Osteoblast (primary cell): ENCODE measurements around the gene BCAS3. TPM values are rescaled to one million over a fixed set of nuclear protein-coding genes. Genes with fewer than 3 reads are reported as not detected.
A peak's percentile ranks its signal among the peaks of the same experiment; 100 is the strongest.

ENCODE experiments used
- DNase-seq: peaks from one replicate; pipeline ENCODE4 v3.0.0; 2011; ENCODE audit warnings: low spot score, mixed read lengths; ENCODE audit not compliant: insufficient read length; ENCODE audit errors: missing footprints
- H2AFZ ChIP-seq: 2 replicates; pipeline ENCODE4 v1.6.0; 2011; ENCODE audit warnings: mild to moderate bottlenecking, low read length
- H3K27ac ChIP-seq: 2 replicates; pipeline ENCODE4 v1.5.1; 2011; ENCODE audit warnings: mild to moderate bottlenecking, low read depth, low read length, moderate library complexity
- H3K27me3 ChIP-seq: 2 replicates; pipeline ENCODE4 v1.6.0; 2012; ENCODE audit warnings: mild to moderate bottlenecking, control low read depth, inconsistent platforms, low read length, moderate library complexity; ENCODE audit not compliant: insufficient read depth
- H3K36me3 ChIP-seq: 2 replicates; pipeline ENCODE4 v1.5.1; 2011; ENCODE audit warnings: mild to moderate bottlenecking, low read length, control low read depth, moderate library complexity; ENCODE audit not compliant: insufficient read depth
- H3K4me1 ChIP-seq: 2 replicates; pipeline ENCODE4 v1.5.1; 2011; ENCODE audit warnings: mild to moderate bottlenecking, low read length, control low read depth, moderate library complexity; ENCODE audit not compliant: insufficient read depth
- H3K4me2 ChIP-seq: 2 replicates; pipeline ENCODE4 v1.6.0; 2011; ENCODE audit warnings: mild to moderate bottlenecking, low read length; ENCODE audit not compliant: insufficient read depth
- H3K4me3 ChIP-seq: fragments of 200-600 bp; sonication (generic); 3 replicates; pipeline ENCODE4 v1.5.1; 2012; ENCODE audit warnings: mild to moderate bottlenecking, low read length, inconsistent platforms; ENCODE audit not compliant: insufficient read depth
- H3K79me2 ChIP-seq: 2 replicates; pipeline ENCODE4 v1.6.0; 2012; ENCODE audit warnings: mild to moderate bottlenecking, low read length, control low read depth, inconsistent platforms; ENCODE audit not compliant: insufficient read depth
- H3K9me3 ChIP-seq: 2 replicates; pipeline ENCODE4 v1.5.1; 2011; ENCODE audit warnings: low read depth, low read length, control low read depth
- H4K20me1 ChIP-seq: 2 replicates; pipeline ENCODE4 v1.6.0; 2012; ENCODE audit warnings: mild to moderate bottlenecking, low read length, control low read depth; ENCODE audit not compliant: insufficient read depth
- CTCF ChIP-seq: IDR thresholded peaks from 2 replicates; pipeline ENCODE4 v1.5.1; 2011; ENCODE audit warnings: mild to moderate bottlenecking, low read depth, low read length, moderate library complexity; ENCODE audit errors: extremely low read depth
- total RNA-seq: library from RNA; depleted of rRNA; stranded (reverse); fragments of >200 nt; gene quantifications from 2 replicates; pipeline ENCODE4 v1.2.3, GENCODE V29; 2012

Gene BCAS3
- total RNA-seq, 1 donor = 31.5 TPM

- no peaks in the 10 kb centered on the region for H3K79me2 ChIP-seq
- no peak for TF ChIP-seq CTCF
- H3K27ac ChIP-seq = no peak overlapping the region
- no peaks in the 10 kb centered on the region for H3K36me3 ChIP-seq
- H3K4me3 ChIP-seq = no peak overlapping the region
- no peak overlapping the region for H2AFZ ChIP-seq
- no peak for DNase-seq
- H4K20me1 ChIP-seq = no peaks in the 10 kb centered on the region
- no peaks in the 10 kb centered on the region for H3K27me3 ChIP-seq
- H3K4me1 ChIP-seq = peaks cover 22% of the 10 kb centered on the region
- H3K4me2 ChIP-seq = no peak overlapping the region
- no peaks in the 10 kb centered on the region for H3K9me3 ChIP-seq
Measured at GRCh38 chr17:61343576-61343975, 665.9 kb downstream of the BCAS3 start.

- H4K20me1 ChIP-seq = no peaks in the 10 kb centered on the region
- no peak overlapping the region for H3K4me2 ChIP-seq
- no peaks in the 10 kb centered on the region for H3K9me3 ChIP-seq
- no peaks in the 10 kb centered on the region for H3K36me3 ChIP-seq
- no peaks in the 10 kb centered on the region for H3K27me3 ChIP-seq
- no peak for TF ChIP-seq CTCF
- no peak overlapping the region for H3K27ac ChIP-seq
- no peak for DNase-seq
- H3K4me1 ChIP-seq = peaks cover 9% of the 10 kb centered on the region
- H3K4me3 ChIP-seq = no peak overlapping the region
- no peaks in the 10 kb centered on the region for H3K79me2 ChIP-seq
- no peak overlapping the region for H2AFZ ChIP-seq
Measured at GRCh38 chr17:61345061-61345460, 667.4 kb downstream of the BCAS3 start.

GRCh38 chr17:61345825-61346666 is 668.4 kb downstream of the BCAS3 start:
- peak; percentile 66 for DNase-seq
- no peaks in the 10 kb centered on the region for H3K36me3 ChIP-seq
- no peaks in the 10 kb centered on the region for H3K4me1 ChIP-seq
- H3K79me2 ChIP-seq = no peaks in the 10 kb centered on the region
- TF ChIP-seq CTCF = no peak
- H2AFZ ChIP-seq = no peak overlapping the region
- no peaks in the 10 kb centered on the region for H3K9me3 ChIP-seq
- no peaks in the 10 kb centered on the region for H4K20me1 ChIP-seq
- H3K27me3 ChIP-seq = no peaks in the 10 kb centered on the region
- H3K4me2 ChIP-seq = no peak overlapping the region
- no peak overlapping the region for H3K4me3 ChIP-seq
- no peak overlapping the region for H3K27ac ChIP-seq

- Histone ChIP-seq H3K4me1 (no peaks in the 10 kb centered on the region), H3K36me3 (no peaks in the 10 kb centered on the region), H3K27me3 (no peaks in the 10 kb centered on the region), H3K27ac (no peak overlapping the region), H3K4me2 (no peak overlapping the region), H3K9me3 (no peaks in the 10 kb centered on the region), H4K20me1 (no peaks in the 10 kb centered on the region), H3K4me3 (no peak overlapping the region), H3K79me2 (no peaks in the 10 kb centered on the region), H2AFZ (no peak overlapping the region)
- TF ChIP-seq CTCF = peak; percentile 40
- DNase-seq = no peak
Measured at GRCh38 chr17:61349350-61349749, 671.7 kb downstream of the BCAS3 start.
